DMS114 treated with DMSO at 0.1 percent for 48 hours (cell line): ENCODE measurements around the gene KLLN.
"Not testable (repeated sequence)": the region's sequence is repeated elsewhere in the genome, so short reads cannot be mapped to it uniquely, and the experiment has no call there.

Experiments used
- DNase-seq: peaks from one replicate; lab custom pipeline; 2025; ENCODE audit not compliant: unreplicated experiment; lab: John Stamatoyannopoulos, UW

Gene KLLN

GRCh38 chr10:87863053-87863943 is at the start of gene KLLN, which contains the start of gene PTEN:
TSS of gene KLLN (minus strand) at chr10:87863533. CDS start at chr10:87862487, 1,046 bp downstream.
TSS of gene PTEN (plus strand) at chr10:87863625. CDS start at chr10:87864470, 845 bp downstream.
- DNase-seq: peak; percentile 80

GRCh38 chr10:87903396-87903795 is 40.1 kb upstream of the KLLN start:
- not testable (repeated sequence) for DNase-seq

- DNase-seq: not testable (repeated sequence)
Measured at GRCh38 chr10:87897957-87898356, 34.6 kb upstream of the KLLN start.

- no peak for DNase-seq
Measured at GRCh38 chr10:87896216-87896615, 32.9 kb upstream of the KLLN start.

GRCh38 chr10:87895430-87895829 is 32.1 kb upstream of the KLLN start:
- no peak for DNase-seq

- no peak for DNase-seq
Measured at GRCh38 chr10:87887548-87888289, 24.4 kb upstream of the KLLN start.

- DNase-seq: no peak
Measured at GRCh38 chr10:87887146-87887545, 23.8 kb upstream of the KLLN start.

- DNase-seq: no peak
Measured at GRCh38 chr10:87886635-87887034, 23.3 kb upstream of the KLLN start.

GRCh38 chr10:87882555-87883294 is 19.4 kb upstream of the KLLN start:
- DNase-seq: no peak

- DNase-seq: not testable (repeated sequence)
Measured at GRCh38 chr10:87881373-87882059, 18.2 kb upstream of the KLLN start.

GRCh38 chr10:87880336-87880735 is 17.0 kb upstream of the KLLN start:
- DNase-seq: no peak

- no peak for DNase-seq
Measured at GRCh38 chr10:87878664-87879459, 15.5 kb upstream of the KLLN start.

GRCh38 chr10:87875929-87876571 is 12.7 kb upstream of the KLLN start:
- DNase-seq: no peak

- DNase-seq: no peak
Measured at GRCh38 chr10:87873656-87874055, 10.3 kb upstream of the KLLN start.

GRCh38 chr10:87872828-87873227 is 9.5 kb upstream of the KLLN start:
- no peak for DNase-seq

GRCh38 chr10:87869773-87870551 is 6.6 kb upstream of the KLLN start:
- no peak for DNase-seq

- DNase-seq: not testable (repeated sequence)
Measured at GRCh38 chr10:87869139-87869538, 5.8 kb upstream of the KLLN start.

GRCh38 chr10:87868277-87868676 is 4.9 kb upstream of the KLLN start:
- no peak for DNase-seq

GRCh38 chr10:87867453-87867852 is 4.1 kb upstream of the KLLN start:
- no peak for DNase-seq
